Duodenal mucosa (tissue), 2 donors: ENCODE results near the gene ADGRG2.

Source experiments
- H3K27ac ChIP-seq: one replicate; pipeline ENCODE4 v1.7.0; 2013; ENCODE audit warnings: low read depth, low read length
- H3K27me3 ChIP-seq, 2 donors: one replicate each; pipeline ENCODE4 v1.7.0; 2013; ENCODE audit warnings: low read length in 2 of 2, control low read depth in 1 of 2; ENCODE audit not compliant: insufficient read depth in 2 of 2, control insufficient read depth in 1 of 2
- H3K36me3 ChIP-seq, 2 donors: one replicate each; pipeline ENCODE4 v1.7.0; 2013; ENCODE audit warnings: low read length in 2 of 2, control low read depth in 1 of 2; ENCODE audit not compliant: insufficient read depth in 2 of 2, control insufficient read depth in 1 of 2
- H3K4me1 ChIP-seq, 2 donors: one replicate each; pipeline ENCODE4 v1.7.0; 2013; ENCODE audit warnings: low read length in 2 of 2, control low read depth in 1 of 2; ENCODE audit not compliant: insufficient read depth in 2 of 2, control insufficient read depth in 1 of 2
- H3K4me3 ChIP-seq, 2 donors: one replicate each; pipeline ENCODE4 v1.7.0; 2013; ENCODE audit warnings: low read length in 2 of 2, low read depth in 1 of 2
- H3K9ac ChIP-seq, 2 donors: one replicate each; pipeline ENCODE4 v1.7.0; 2013; ENCODE audit warnings: low read length in 2 of 2, low read depth in 1 of 2
- H3K9me3 ChIP-seq, 2 donors: one replicate each; pipeline ENCODE4 v1.7.0; 2013; ENCODE audit warnings: low read length in 2 of 2, control low read depth in 1 of 2; ENCODE audit not compliant: control insufficient read depth in 1 of 2

The ADGRG2 gene

GRCh38 chrX:19127649-19128168 is 5.4 kb upstream of the ADGRG2 start:
- no peaks in the 10 kb centered on the region for H3K9me3 ChIP-seq
- no peak overlapping the region for H3K27ac ChIP-seq
- H3K27me3 ChIP-seq: peaks cover 0 to 8% of the 10 kb centered on the region in 2 donors
- no peaks in the 10 kb centered on the region for H3K36me3 ChIP-seq
- no peak overlapping the region for H3K9ac ChIP-seq
- H3K4me3 ChIP-seq: no peak overlapping the region
- H3K4me1 ChIP-seq: no peaks in the 10 kb centered on the region

DNA sequence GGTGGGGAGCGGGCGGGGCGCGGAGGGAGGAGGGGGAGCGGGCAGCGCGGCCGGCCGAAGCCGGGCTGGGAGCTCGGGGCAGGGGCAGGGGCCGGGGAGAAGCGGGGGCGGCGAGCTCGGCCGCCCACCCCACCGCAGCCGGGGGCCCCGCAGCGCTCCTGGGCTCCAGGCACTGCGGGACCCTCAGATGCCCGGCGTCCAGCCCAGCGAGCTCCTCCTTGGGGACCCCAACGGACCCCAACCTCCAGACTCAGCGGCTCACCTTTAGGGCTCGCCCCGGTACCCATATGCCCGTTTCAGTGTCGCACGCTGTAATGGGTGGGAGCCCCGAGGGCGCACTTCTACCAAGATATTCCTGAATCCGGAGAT is 357 bp upstream of the ADGRG2 start:
- H3K4me1 ChIP-seq: no peaks in the 10 kb centered on the region
- H3K36me3 ChIP-seq: no peaks in the 10 kb centered on the region
- H3K27me3 ChIP-seq: peaks cover 5 to 21% of the 10 kb centered on the region in 2 donors
- H3K9ac ChIP-seq: no peak overlapping the region
- no peaks in the 10 kb centered on the region for H3K9me3 ChIP-seq
- H3K27ac ChIP-seq: no peak overlapping the region
- H3K4me3 ChIP-seq: no peak overlapping the region

- Histone ChIP-seq H3K27ac (no peak overlapping the region), H3K4me1 (no peaks in the 10 kb centered on the region), H3K36me3 (no peaks in the 10 kb centered on the region), H3K9me3 (no peaks in the 10 kb centered on the region), H3K4me3 (no peak overlapping the region), H3K27me3 (peaks cover 5 to 21% of the 10 kb centered on the region in 2 donors), H3K9ac (no peak overlapping the region)
These were observed 802 bp downstream of the ADGRG2 start for GRCh38 chrX:19121466-19121865.

DNA sequence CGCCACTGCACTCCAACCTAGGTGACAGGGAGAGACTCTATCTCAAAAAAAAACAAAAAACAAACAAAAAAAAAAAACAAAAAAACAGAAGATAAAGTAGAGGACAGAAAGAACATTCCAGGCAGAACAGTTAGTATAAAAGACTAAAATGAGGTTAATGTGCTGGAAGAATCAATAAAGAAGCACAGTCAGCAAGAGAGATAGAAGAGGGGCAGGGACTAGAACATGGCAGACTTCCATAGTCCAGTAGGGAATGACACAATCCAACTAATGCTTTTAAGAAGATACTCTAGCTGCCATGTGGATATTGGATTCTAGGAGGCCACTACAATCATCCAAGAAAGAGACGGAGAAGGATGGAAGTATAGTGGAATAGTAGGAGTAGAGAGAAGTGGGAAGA is 11.6 kb downstream of the ADGRG2 start:
- no peak overlapping the region for H3K4me3 ChIP-seq
- H3K4me1 ChIP-seq: no peaks in the 10 kb centered on the region
- no peaks in the 10 kb centered on the region for H3K36me3 ChIP-seq
- H3K9ac ChIP-seq: no peak overlapping the region
- H3K27ac ChIP-seq: no peak overlapping the region
- no peaks in the 10 kb centered on the region for H3K27me3 ChIP-seq
- no peaks in the 10 kb centered on the region for H3K9me3 ChIP-seq

GRCh38 chrX:19107035-19107434 is 15.2 kb downstream of the ADGRG2 start:
- Histone ChIP-seq H3K9ac (no peak overlapping the region), H3K27ac (no peak overlapping the region), H3K9me3 (no peaks in the 10 kb centered on the region), H3K36me3 (no peaks in the 10 kb centered on the region), H3K4me1 (no peaks in the 10 kb centered on the region), H3K4me3 (no peak overlapping the region), H3K27me3 (no peaks in the 10 kb centered on the region)

DNA sequence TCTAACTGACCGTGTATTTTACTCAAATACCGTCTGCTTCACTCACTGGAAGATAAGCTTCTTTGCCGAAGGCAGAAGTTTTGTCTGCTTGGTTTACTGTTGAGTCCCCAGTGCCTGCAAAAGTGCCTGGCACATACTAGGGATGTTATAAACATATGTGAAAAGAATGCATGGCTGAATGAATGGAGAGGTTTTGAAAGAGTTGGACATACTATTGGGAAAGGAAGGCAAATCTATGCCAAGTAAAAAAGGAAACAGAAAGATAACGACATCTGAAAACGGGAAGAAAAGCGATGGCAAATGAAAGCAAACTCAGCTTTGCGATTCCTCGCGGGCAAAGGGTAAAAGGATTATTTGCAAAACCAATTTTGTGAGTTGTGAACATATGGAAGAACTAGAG is 21.7 kb downstream of the ADGRG2 start:
- H3K27me3 ChIP-seq: no peaks in the 10 kb centered on the region
- H3K9me3 ChIP-seq: no peaks in the 10 kb centered on the region
- H3K9ac ChIP-seq: no peak overlapping the region
- H3K4me1 ChIP-seq: no peaks in the 10 kb centered on the region
- no peak overlapping the region for H3K4me3 ChIP-seq
- H3K27ac ChIP-seq: no peak overlapping the region
- no peaks in the 10 kb centered on the region for H3K36me3 ChIP-seq

DNA sequence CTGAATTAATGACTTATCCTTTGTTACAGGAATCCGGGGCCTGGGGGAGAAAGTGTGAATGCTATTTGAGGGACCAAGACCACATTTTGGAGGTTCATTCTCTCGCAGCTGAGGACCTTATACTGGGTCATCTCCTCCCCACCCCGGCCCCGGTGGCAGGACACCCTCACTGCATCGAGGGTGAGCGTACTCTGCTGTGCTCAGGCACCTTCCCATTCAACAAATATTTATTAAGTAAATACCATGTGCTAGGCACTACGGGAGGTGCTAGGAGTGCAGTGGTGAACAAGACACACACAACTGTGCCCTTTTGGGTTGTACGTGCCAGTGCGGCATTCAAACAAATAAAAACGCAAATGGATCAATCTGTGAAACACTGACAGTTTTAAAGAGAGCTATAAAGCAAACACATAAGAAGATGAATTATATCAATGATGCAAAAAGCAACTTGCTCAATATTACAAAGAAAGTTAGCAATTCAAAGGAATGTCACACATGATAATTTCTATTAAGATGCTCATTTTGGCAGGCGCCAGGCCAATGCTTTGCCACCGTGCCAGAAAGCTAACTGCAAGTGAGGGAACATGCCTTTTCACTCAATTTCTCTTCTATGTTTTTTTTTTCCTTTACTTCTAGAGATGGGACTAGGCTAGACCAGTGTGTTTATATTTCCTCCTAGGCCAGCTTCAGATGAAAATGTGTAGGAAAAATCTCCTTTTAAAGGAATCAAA is 24.6 kb downstream of the ADGRG2 start:
- Histone ChIP-seq H3K4me3 (no peak overlapping the region), H3K27me3 (no peaks in the 10 kb centered on the region), H3K9me3 (no peaks in the 10 kb centered on the region), H3K36me3 (no peaks in the 10 kb centered on the region), H3K9ac (no peak overlapping the region), H3K27ac (no peak overlapping the region), H3K4me1 (no peaks in the 10 kb centered on the region)

GRCh38 chrX:19096586-19096985 is 25.7 kb downstream of the ADGRG2 start:
- Histone ChIP-seq H3K4me1 (no peaks in the 10 kb centered on the region), H3K9me3 (no peaks in the 10 kb centered on the region), H3K9ac (no peak overlapping the region), H3K36me3 (no peaks in the 10 kb centered on the region), H3K27me3 (no peaks in the 10 kb centered on the region), H3K27ac (no peak overlapping the region), H3K4me3 (no peak overlapping the region)

- Histone ChIP-seq H3K27me3 (no peaks in the 10 kb centered on the region), H3K4me3 (no peak overlapping the region)
These were observed 27.6 kb downstream of the ADGRG2 start for GRCh38 chrX:19094654-19095053.

DNA sequence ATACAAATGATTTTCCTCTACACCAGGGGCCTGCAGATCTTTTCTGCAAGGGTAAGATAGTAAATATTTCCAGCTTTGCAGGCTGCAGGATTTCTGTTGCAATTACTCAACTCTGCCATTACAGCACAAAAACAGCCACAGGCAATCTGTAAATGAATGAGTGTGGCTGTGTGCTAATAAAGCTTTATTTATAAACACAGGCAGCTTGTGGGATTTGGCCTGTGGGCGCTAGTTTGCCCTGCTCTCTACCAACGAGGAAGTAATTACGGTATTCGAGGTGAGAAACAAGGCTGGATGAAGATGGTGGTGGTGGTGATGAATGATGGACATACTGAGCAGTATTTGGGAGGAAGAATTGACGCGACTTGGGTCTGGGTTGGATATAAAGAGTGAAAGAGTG is 30.7 kb downstream of the ADGRG2 start:
- Histone ChIP-seq H3K4me1 (no peaks in the 10 kb centered on the region), H3K4me3 (no peak overlapping the region), H3K36me3 (no peaks in the 10 kb centered on the region), H3K27me3 (no peaks in the 10 kb centered on the region), H3K9me3 (peaks cover 0 to 2% of the 10 kb centered on the region in 2 donors), H3K27ac (no peak overlapping the region), H3K9ac (no peak overlapping the region)

More at GRCh38 chrX:19094654-19095053, 27.6 kb downstream of the ADGRG2 start:
- Histone ChIP-seq H3K9ac (no peak overlapping the region), H3K9me3 (no peaks in the 10 kb centered on the region), H3K36me3 (no peaks in the 10 kb centered on the region), H3K27ac (no peak overlapping the region), H3K4me1 (no peaks in the 10 kb centered on the region)
